A673 (cell line): ENCODE results near the gene CDK17.

Experiments
- EZH2 ChIP-seq: fragments of 200-600 bp; sonication (generic); IDR thresholded peaks from 2 replicates; pipeline ENCODE4 v1.6.1; 2017; ENCODE audit warnings: borderline replicate concordance, low read depth, mild to moderate bottlenecking, mixed read lengths, antibody characterized with exemption, low read length; ENCODE audit not compliant: poor library complexity, severe bottlenecking
- TF ChIP-seq, protein P1 (sequence below): fragments of 300-800, 200-600 bp; sonication (generic); conservative IDR thresholded peaks from 2 replicates; pipeline ENCODE4 v1.5.1; 2017; ENCODE audit warnings: low read depth, mild to moderate bottlenecking, antibody characterized with exemption, low read length, moderate library complexity, mixed read lengths

DNA sequence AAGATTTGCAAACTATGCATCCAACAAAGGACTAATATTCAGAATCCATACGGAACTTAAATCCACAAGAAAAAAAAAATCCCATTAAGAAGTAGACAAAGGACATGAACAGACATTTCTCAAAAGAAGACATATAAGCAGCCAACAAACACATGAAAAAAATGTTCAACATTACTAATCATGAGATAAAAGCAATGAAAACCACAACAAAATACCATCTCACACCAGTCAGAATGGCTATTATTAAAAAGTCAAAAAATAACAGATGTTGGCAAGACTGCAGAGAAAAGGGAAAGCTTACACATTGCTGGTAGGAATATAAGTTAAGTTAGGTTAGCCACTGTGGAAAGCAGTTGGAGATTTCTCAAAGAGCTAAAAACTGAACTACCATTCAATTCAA is 16.2 kb downstream of the CDK17 start:
- TF ChIP-seq, protein P1, sequence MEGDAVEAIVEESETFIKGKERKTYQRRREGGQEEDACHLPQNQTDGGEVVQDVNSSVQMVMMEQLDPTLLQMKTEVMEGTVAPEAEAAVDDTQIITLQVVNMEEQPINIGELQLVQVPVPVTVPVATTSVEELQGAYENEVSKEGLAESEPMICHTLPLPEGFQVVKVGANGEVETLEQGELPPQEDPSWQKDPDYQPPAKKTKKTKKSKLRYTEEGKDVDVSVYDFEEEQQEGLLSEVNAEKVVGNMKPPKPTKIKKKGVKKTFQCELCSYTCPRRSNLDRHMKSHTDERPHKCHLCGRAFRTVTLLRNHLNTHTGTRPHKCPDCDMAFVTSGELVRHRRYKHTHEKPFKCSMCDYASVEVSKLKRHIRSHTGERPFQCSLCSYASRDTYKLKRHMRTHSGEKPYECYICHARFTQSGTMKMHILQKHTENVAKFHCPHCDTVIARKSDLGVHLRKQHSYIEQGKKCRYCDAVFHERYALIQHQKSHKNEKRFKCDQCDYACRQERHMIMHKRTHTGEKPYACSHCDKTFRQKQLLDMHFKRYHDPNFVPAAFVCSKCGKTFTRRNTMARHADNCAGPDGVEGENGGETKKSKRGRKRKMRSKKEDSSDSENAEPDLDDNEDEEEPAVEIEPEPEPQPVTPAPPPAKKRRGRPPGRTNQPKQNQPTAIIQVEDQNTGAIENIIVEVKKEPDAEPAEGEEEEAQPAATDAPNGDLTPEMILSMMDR: no peak
- TF ChIP-seq EZH2: no peak
